Cardiac muscle cell (in vitro differentiated cells and primary cell): ENCODE measurements around the gene LARGE1. TPM values are rescaled to one million over a fixed set of nuclear protein-coding genes. Genes with fewer than 3 reads are reported as not detected.
A peak's percentile ranks its signal among the peaks of the same experiment; 100 is the strongest.

Source experiments
- DNase-seq, 2 donors: peaks; one replicate each; pipeline versions ENCODE4 v3.0.0 to v3.0.0-alpha.2; 2010 to 2017; ENCODE audit warnings: low read depth in 1 of 2, low spot score in 1 of 2
- H3K27ac ChIP-seq: fragments of 200-600 bp; sonication (generic); 2 replicates; pipeline ENCODE4 v1.5.1; 2016
- H3K27me3 ChIP-seq: fragments of 200-600 bp; sonication (generic); 2 replicates; pipeline ENCODE4 v1.6.0; 2016; ENCODE audit warnings: control low read depth
- H3K36me3 ChIP-seq: fragments of 200-600 bp; sonication (generic); 2 replicates; pipeline ENCODE4 v1.5.1; 2016; ENCODE audit warnings: control low read depth
- H3K4me1 ChIP-seq: fragments of 200-600 bp; sonication (generic); 2 replicates; pipeline ENCODE4 v1.8.1; 2017; ENCODE audit warnings: low read depth, mild to moderate bottlenecking, mixed run types
- H3K4me3 ChIP-seq: fragments of 200-600 bp; sonication (generic); 2 replicates; pipeline ENCODE4 v1.5.1; 2016; ENCODE audit warnings: mild to moderate bottlenecking
- H3K9me3 ChIP-seq: fragments of 200-600 bp; sonication (generic); 2 replicates; pipeline ENCODE4 v1.5.1; 2017; ENCODE audit warnings: low read depth, mild to moderate bottlenecking, control low read depth
- CTCF ChIP-seq: IDR thresholded peaks from 2 replicates; pipeline ENCODE4 v1.5.1; 2012; ENCODE audit warnings: low read depth, mild to moderate bottlenecking, low read length
- polyA plus RNA-seq: library from polyadenylated mRNA; unstranded; fragments of >200 nt; fragmentation: Nextera tagmentation; extraction: Ambion mirVana; gene quantifications from 2 replicates; pipeline ENCODE4 v1.2.1, GENCODE V29; 2016
- total RNA-seq: library from RNA; depleted of rRNA; stranded (reverse); fragments of >200 nt; gene quantifications from 2 replicates; pipeline ENCODE4 v1.2.3, GENCODE V29; 2016

LARGE1 gene
- total and polyA plus RNA-seq, 2 experiments from 2014 or later, result 18.4 to 34.3 TPM

GRCh38 chr22:33666279-33666960, 253.9 kb downstream of the LARGE1 start:
- no peak for DNase-seq
- peaks cover 12% of the 10 kb centered on the region for H3K4me1 ChIP-seq
- H3K4me3 ChIP-seq, result no peak overlapping the region

GRCh38 chr22:33659448-33659847, 260.8 kb downstream of the LARGE1 start:
- no peaks in the 10 kb centered on the region for H3K27me3 ChIP-seq
- no peaks in the 10 kb centered on the region for H3K9me3 ChIP-seq
- TF ChIP-seq CTCF, result no peak
- H3K4me1 ChIP-seq, result peaks cover 5% of the 10 kb centered on the region
- no peak overlapping the region for H3K4me3 ChIP-seq
- peak in 1 of 2 donors; percentile 9 for DNase-seq
- H3K36me3 ChIP-seq, result no peaks in the 10 kb centered on the region
- no peak overlapping the region for H3K27ac ChIP-seq

More at GRCh38 chr22:33666279-33666960, 253.9 kb downstream of the LARGE1 start:
- Histone ChIP-seq H3K27me3 (no peaks in the 10 kb centered on the region), H3K36me3 (no peaks in the 10 kb centered on the region), H3K9me3 (no peaks in the 10 kb centered on the region), H3K27ac (no peak overlapping the region)
- no peak for TF ChIP-seq CTCF

GRCh38 chr22:33658775-33659174, 261.5 kb downstream of the LARGE1 start:
- no peak for TF ChIP-seq CTCF
- H3K4me3 ChIP-seq, result no peak overlapping the region
- H3K4me1 ChIP-seq, result peaks cover 5% of the 10 kb centered on the region
- no peaks in the 10 kb centered on the region for H3K9me3 ChIP-seq
- H3K36me3 ChIP-seq, result no peaks in the 10 kb centered on the region
- H3K27me3 ChIP-seq, result no peaks in the 10 kb centered on the region
- DNase-seq, result peak in 1 of 2 donors; percentile 64
- H3K27ac ChIP-seq, result no peak overlapping the region

GRCh38 chr22:33657670-33658069, 262.6 kb downstream of the LARGE1 start:
- no peak overlapping the region for H3K4me3 ChIP-seq
- no peaks in the 10 kb centered on the region for H3K36me3 ChIP-seq
- H3K9me3 ChIP-seq, result no peaks in the 10 kb centered on the region
- H3K27ac ChIP-seq, result peak overlapping the region; percentile 18
- H3K4me1 ChIP-seq, result peaks cover 5% of the 10 kb centered on the region
- DNase-seq, result no peak
- H3K27me3 ChIP-seq, result no peaks in the 10 kb centered on the region
- TF ChIP-seq CTCF, result no peak

- H3K9me3 ChIP-seq, result no peaks in the 10 kb centered on the region
- no peak for TF ChIP-seq CTCF
- no peak for DNase-seq
- no peaks in the 10 kb centered on the region for H3K27me3 ChIP-seq
- H3K4me3 ChIP-seq, result no peak overlapping the region
- H3K4me1 ChIP-seq, result peaks cover 5% of the 10 kb centered on the region
- no peaks in the 10 kb centered on the region for H3K36me3 ChIP-seq
- peak overlapping the region; percentile 18 for H3K27ac ChIP-seq
These were observed 263.3 kb downstream of the LARGE1 start for GRCh38 chr22:33656808-33657628.
